Aorta (tissue), 5 donors: ENCODE results near the gene CDC42BPB. TPM values are rescaled to one million over a fixed set of nuclear protein-coding genes. Genes with fewer than 3 reads are reported as not detected.

Experiments
- ATAC-seq: fragments of 200-7000 bp; cut with Tn5 transposase; one replicate; pipeline ENCODE4 v1.9.1; 2022; ENCODE audit warnings: moderate library complexity; ENCODE audit not compliant: low FRiP score
- DNase-seq, 2 donors: peaks; one replicate each; pipeline ENCODE4 v3.0.0-alpha.2; 2020
- H3K27ac ChIP-seq, 2 donors: one replicate each; pipeline ENCODE4 v1.5.1; 2013; ENCODE audit warnings: low read length in 2 of 2, mild to moderate bottlenecking in 2 of 2, moderate library complexity in 2 of 2, control low read depth in 1 of 2, inconsistent platforms in 1 of 2, low read depth in 1 of 2
- H3K27me3 ChIP-seq, 2 donors: one replicate each; pipeline ENCODE4 v1.6.1; 2013; ENCODE audit warnings: control low read depth in 1 of 2, low read length in 1 of 2, mild to moderate bottlenecking in 1 of 2, moderate library complexity in 1 of 2; ENCODE audit not compliant: insufficient read depth in 2 of 2, control insufficient read depth in 1 of 2
- H3K36me3 ChIP-seq, 2 donors: one replicate each; pipeline ENCODE4 v1.6.1; 2013; ENCODE audit warnings: control low read depth in 1 of 2, low read length in 1 of 2, mild to moderate bottlenecking in 1 of 2; ENCODE audit not compliant: insufficient read depth in 2 of 2, control insufficient read depth in 1 of 2
- H3K4me1 ChIP-seq, 2 donors: one replicate each; pipeline ENCODE4 v1.6.1; 2013; ENCODE audit warnings: low read length in 2 of 2, control low read depth in 1 of 2, mild to moderate bottlenecking in 1 of 2, moderate library complexity in 1 of 2; ENCODE audit not compliant: insufficient read depth in 2 of 2, control insufficient read depth in 1 of 2
- H3K4me3 ChIP-seq, 2 donors: one replicate each; pipeline ENCODE4 v1.5.1; 2013; ENCODE audit warnings: low read length in 2 of 2, control low read depth in 1 of 2, mild to moderate bottlenecking in 1 of 2
- H3K9me3 ChIP-seq: one replicate; pipeline ENCODE4 v1.6.1; 2013; ENCODE audit warnings: mild to moderate bottlenecking, low read length; ENCODE audit not compliant: control insufficient read depth
- WGBS, 2 donors: extraction: QIAGEN DNeasy Blood & Tissue Kit; methylation state at CpG; one replicate each; pipeline ENCODE4 v1.1.7; 2013; 5-methylcytosine and 5-hydroxymethylcytosine counted together
- intact Hi-C, 2 donors: fragments of 100-400 bp; cut with DNase I; formaldehyde crosslinking; loops; one replicate each; pipeline versions ENCODE4 v1.14.2 to v1.15.0; 2022
- polyA plus RNA-seq, 2 donors: library from polyadenylated mRNA; stranded (reverse); fragments of 200-250 nt; gene quantifications; one replicate each; pipeline ENCODE4 v1.2.3, GENCODE V29; 2013
- total RNA-seq, 2 donors: library from RNA; stranded (reverse); fragmentation: NEBNext Ultra II Directional; extraction: Animal tissue kit (Norgen Biotek cat#: 25700); gene quantifications; one replicate each; pipeline ENCODE4 v1.2.1, GENCODE V29; 2021
- donor health status: healthy with polysubstance abuse.
- donor health status: Bipolar disorder and iron deficiency.
- donor health status: DM: no; HTN: no; CAD: no.
- donor health status: DM: no; HTN: no; CAD: no.
- donor health status: DM: yes; HTN: yes; CAD: no.

The CDC42BPB gene
- total and polyA plus RNA-seq, 4 donors: 18.4 to 101 (median 63.8) TPM

DNA sequence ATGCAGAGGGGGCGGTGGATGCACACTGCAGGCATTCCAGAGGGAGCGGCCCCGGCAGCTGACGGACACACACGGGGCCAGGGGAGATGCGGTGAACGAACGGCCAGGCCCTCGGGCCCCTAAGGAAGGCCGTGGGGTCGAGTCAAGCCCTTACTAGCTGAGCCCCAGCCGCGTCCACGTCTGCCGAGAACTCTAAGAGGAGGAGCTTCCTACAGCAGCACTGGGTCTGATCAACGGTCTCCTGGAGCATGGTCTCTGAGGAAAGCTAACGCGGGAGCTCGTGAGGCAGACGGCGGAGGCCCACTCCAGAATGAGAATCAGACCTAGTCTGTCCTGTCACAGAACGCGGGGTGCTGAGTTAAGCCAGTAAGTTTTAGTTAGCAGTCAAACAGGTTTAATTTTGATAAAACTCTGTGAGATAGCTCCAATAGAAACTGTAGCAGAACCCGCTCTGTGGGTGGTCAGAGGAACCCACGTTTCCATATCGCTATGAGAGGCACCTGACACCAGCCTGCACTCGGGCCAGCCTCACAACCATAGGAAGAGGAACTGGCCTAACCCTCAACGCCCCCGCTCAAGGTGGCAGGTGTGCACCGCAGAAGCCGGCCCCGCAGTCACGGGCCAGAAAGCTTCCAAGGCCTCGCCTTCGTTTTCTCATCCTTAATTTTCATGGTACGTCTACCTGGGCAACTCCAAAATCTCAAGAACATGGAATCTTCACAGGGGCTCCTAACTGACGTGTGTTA lies 55.5 kb downstream of the CDC42BPB start:
- intact Hi-C loops: no loop called here
- H3K9me3 ChIP-seq: no peaks in the 10 kb centered on the region
- ATAC-seq: peak; percentile 4
- H3K4me1 ChIP-seq: no peaks in the 10 kb centered on the region
- WGBS, 2 donors: 83 to 84% methylated on average over 37 of the region's 37 CpGs
- H3K36me3 ChIP-seq: peaks cover 0 to 6% of the 10 kb centered on the region in 2 donors
- H3K27ac ChIP-seq: no peak overlapping the region
- DNase-seq: peak in 1 of 2 donors; percentile 59
- H3K27me3 ChIP-seq: no peaks in the 10 kb centered on the region
- H3K4me3 ChIP-seq: no peak overlapping the region

DNA sequence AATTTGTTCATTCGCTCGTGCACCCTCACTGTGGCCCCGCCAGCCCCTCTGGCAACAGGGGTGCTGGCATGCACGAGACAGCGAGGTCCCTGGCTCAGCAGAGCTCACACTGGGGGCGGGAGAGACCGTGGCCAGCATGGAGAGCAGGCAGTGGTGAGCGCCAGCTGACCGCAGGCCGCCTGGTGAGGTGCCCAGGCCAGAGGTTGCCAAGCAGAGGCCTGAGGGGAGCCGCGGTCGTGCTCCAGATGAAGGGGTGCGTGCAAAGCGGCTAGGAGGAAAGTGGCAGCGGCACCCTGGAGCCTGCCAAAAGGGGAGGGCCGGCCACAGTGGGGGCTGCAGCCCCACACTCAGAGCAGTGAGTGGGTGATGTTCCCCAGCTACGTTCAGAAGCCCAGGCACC lies 56.1 kb downstream of the CDC42BPB start:
- WGBS, 2 donors: 83 to 86% methylated on average over 18 of the region's 18 CpGs
- H3K36me3 ChIP-seq: peaks cover 0 to 6% of the 10 kb centered on the region in 2 donors

DNA sequence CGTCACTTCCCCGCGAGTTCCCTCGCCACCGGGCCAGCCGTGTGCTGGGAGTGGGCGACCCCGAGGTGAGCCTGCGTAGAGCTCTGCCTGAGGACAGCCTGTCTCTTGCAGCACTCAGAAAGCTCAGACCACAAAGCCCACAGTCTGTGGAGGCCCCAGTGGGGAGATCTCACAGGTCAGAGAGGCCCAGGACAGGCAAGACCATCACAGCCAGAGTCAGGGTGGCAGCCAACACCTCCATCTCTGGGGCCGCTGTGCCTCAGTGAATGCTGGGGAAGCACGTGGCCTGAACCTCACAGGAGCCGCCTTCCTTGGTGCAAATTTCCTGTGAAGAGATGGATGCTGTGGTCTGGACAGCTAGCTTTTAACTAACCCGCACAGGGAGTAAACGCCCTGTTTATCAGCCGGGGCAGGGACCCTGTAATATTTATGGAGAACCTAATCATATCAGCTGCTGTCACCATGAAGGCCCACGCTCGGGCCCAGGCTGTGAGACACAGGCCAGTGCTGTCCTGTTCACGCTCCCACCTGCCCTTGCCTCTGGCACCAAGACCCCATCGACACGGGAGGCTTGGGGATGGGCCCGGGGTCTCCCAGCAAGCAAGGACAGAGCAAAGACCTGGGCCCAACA lies 56.9 kb downstream of the CDC42BPB start:
- H3K27me3 ChIP-seq: no peaks in the 10 kb centered on the region
- intact Hi-C loops: no loop called here
- DNase-seq (peak; percentile 38 to 55), ATAC-seq (no peak)
- H3K36me3 ChIP-seq: peaks cover 0 to 6% of the 10 kb centered on the region in 2 donors
- H3K4me1 ChIP-seq: no peaks in the 10 kb centered on the region
- no peak overlapping the region for H3K4me3 ChIP-seq
- WGBS, 2 donors: 90 to 91% methylated on average over 21 of the region's 21 CpGs
- H3K27ac ChIP-seq: no peak overlapping the region
- no peaks in the 10 kb centered on the region for H3K9me3 ChIP-seq

More for the DNA sequence above, 56.1 kb downstream of the CDC42BPB start:
- intact Hi-C loops: no loop called here
- Histone ChIP-seq H3K27ac (no peak overlapping the region), H3K27me3 (no peaks in the 10 kb centered on the region), H3K4me3 (no peak overlapping the region), H3K9me3 (no peaks in the 10 kb centered on the region), H3K4me1 (no peaks in the 10 kb centered on the region)
- DNase-seq (peak; percentile 41 to 62), ATAC-seq (peak; percentile 64)

DNA sequence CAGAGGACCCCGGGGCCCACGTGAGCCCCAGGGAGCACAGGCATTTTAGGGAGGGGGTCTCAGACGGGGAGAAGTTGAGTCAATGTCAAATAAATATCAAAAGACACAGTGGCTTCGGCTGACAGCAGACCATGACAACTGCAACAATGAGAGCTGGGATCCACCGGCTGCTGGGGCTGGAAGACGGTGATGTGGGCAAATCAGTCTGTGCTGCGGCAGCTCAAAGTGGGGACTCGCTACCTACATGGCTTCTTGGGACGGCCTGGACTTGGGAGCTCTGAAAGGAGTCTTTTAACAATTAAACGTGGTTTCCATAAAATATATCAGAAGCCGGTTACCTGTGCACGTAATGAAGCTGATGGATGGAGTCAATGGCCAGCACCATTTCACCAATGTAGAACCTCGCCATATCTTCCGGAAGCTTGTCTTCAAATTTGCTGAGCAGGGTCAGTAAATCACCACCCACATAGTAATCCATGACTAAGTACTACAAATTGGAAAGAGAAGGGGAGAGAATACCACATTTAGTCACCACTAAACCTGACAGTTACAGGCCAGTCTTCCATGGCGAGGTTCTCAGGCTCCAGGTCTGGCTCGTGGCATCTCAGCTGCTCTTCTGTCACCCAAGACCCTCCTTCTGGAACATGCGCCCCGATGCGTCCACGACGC lies 58.0 kb downstream of the CDC42BPB start:
- peak; percentile 17 to 59 for DNase-seq
- Histone ChIP-seq H3K27ac (no peak overlapping the region), H3K27me3 (no peaks in the 10 kb centered on the region), H3K4me1 (no peaks in the 10 kb centered on the region), H3K9me3 (no peaks in the 10 kb centered on the region), H3K36me3 (peaks cover 0 to 9% of the 10 kb centered on the region in 2 donors), H3K4me3 (no peak overlapping the region)
- 92 to 96% methylated on average over 21 of the region's 21 CpGs for WGBS, 2 donors
- ATAC-seq: no peak
- intact Hi-C loops: no loop called here

DNA sequence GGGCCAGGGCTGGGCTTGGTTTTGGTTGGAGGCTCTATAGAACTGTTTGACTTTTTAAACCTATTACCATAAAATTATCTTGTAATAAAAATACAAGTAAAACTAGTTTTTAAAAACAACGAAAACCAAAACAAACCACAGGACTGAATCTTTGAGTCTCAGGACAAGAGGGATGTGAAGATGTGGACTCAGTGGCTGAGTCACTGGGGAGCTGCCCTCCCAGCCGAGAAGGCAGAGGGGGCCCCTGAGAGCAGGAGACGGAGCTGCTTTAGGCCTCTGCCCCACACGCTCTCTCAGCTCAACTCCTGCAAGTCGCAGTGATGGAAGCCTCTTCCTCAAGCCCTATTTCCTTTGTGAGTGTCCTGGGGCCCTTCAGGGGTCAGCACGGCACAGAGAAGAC lies 59.0 kb downstream of the CDC42BPB start:
- intact Hi-C loops: no loop called here
- no peak overlapping the region for H3K4me3 ChIP-seq
- no peak overlapping the region for H3K27ac ChIP-seq
- 80 to 84% methylated on average over 6 of the region's 6 CpGs for WGBS, 2 donors
- no peak for ATAC-seq
- DNase-seq: peak in 1 of 2 donors; percentile 33
- H3K36me3 ChIP-seq: peaks cover 0 to 9% of the 10 kb centered on the region in 2 donors
- H3K9me3 ChIP-seq: no peaks in the 10 kb centered on the region
- no peaks in the 10 kb centered on the region for H3K27me3 ChIP-seq
- no peaks in the 10 kb centered on the region for H3K4me1 ChIP-seq

DNA sequence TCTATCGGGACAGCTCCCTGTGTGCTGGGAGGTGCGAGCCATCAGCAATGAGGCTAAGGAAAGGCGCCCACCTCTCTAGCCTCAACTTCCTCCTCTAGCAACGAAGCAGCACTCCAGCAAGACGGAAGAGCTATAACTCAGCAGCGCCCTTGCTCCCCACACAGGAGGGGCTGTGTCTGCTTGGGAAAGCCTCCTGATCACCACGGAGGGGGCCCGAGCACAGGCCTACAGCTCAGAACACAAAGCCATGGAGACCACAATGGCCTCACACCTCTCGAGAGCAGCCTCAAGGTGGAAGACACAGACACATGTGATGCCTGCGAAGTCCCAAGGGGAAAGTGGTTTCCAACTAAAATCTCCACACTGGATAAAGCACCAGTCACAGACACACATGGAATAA lies 60.4 kb downstream of the CDC42BPB start:
- DNase-seq (peak in 1 of 2 donors; percentile 15), ATAC-seq (no peak)
- H3K36me3 ChIP-seq: peaks cover 0 to 5% of the 10 kb centered on the region in 2 donors
- no peak overlapping the region for H3K27ac ChIP-seq
- intact Hi-C loops: no loop called here
- WGBS, 2 donors: 85 to 89% methylated on average over 10 of the region's 10 CpGs
- H3K9me3 ChIP-seq: no peaks in the 10 kb centered on the region
- no peak overlapping the region for H3K4me3 ChIP-seq
- H3K27me3 ChIP-seq: no peaks in the 10 kb centered on the region
- no peaks in the 10 kb centered on the region for H3K4me1 ChIP-seq

DNA sequence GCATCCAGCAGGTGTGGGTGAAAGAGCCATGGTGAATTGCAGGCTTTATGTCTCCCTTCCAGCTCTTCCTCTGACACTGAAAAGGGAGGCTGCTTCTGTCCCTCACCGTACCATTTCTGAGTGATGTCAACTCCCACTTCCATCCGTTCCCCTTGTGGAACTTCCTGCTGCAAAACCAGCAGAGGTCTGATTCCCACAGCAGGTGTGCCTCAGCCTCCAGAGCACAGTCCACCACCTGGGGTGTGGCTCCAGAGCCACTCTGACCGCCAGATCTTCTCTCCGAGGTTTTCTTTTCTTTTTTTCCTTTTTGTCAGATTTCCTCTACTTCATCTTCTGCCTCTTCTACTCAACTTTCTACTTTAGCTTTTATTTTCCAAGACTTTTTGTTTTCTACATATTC lies 62.7 kb downstream of the CDC42BPB start:
- ATAC-seq: no peak
- 72 to 75% methylated on average over 4 of the region's 4 CpGs for WGBS, 2 donors

DNA sequence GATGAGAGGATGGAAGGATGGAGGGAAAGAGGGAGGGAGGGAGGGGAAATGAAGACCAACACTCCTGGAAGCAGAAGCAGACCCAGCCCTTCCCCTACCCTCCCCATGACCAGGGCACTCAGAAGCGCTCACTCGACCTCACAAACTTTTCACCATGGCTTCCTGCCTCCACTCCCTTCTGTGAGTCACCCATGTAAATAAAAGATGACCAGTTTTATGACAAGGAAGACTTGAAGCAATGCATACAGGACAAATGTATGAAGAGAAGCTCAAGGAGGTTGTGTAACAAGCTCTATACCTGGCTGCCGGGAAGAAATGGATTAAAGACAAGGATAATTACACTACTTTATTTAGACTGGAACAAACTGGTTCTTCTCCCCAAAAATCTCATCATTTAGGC lies 63.8 kb downstream of the CDC42BPB start:
- no peak for DNase-seq
- no peaks in the 10 kb centered on the region for H3K4me1 ChIP-seq
- H3K9me3 ChIP-seq: no peaks in the 10 kb centered on the region
- H3K36me3 ChIP-seq: peaks cover 0 to 5% of the 10 kb centered on the region in 2 donors
- no peak for ATAC-seq
- no peak overlapping the region for H3K4me3 ChIP-seq
- intact Hi-C loops: no loop called here
- 70 to 79% methylated on average over 3 of the region's 3 CpGs for WGBS, 2 donors
- H3K27ac ChIP-seq: no peak overlapping the region
- H3K27me3 ChIP-seq: no peaks in the 10 kb centered on the region

More for the DNA sequence above, 62.7 kb downstream of the CDC42BPB start:
- Histone ChIP-seq H3K27me3 (no peaks in the 10 kb centered on the region), H3K36me3 (peaks cover 0 to 5% of the 10 kb centered on the region in 2 donors), H3K4me1 (no peaks in the 10 kb centered on the region), H3K27ac (no peak overlapping the region), H3K9me3 (no peaks in the 10 kb centered on the region), H3K4me3 (no peak overlapping the region)
- intact Hi-C loops: no loop called here
- DNase-seq: no peak
